CD4-positive, alpha-beta T cell (primary cell): ENCODE measurements around the gene DYSF. TPM values are rescaled to one million over a fixed set of nuclear protein-coding genes. Genes with fewer than 3 reads are reported as not detected.
A peak's percentile ranks its signal among the peaks of the same experiment; 100 is the strongest.

ENCODE experiments used
- ATAC-seq: fragments of 200-7000 bp; cut with Tn5 transposase; one replicate; pipeline ENCODE4 v1.10.0; 2022; ENCODE audit warnings: mild to moderate bottlenecking; ENCODE audit not compliant: poor library complexity
- CTCF ChIA-PET: fragments of 350-600 bp; sonication (Branson Sonifier 250); formaldehyde crosslinking; loops from one replicate; lab custom pipeline; 2021; ENCODE audit warnings: antibody characterized with exemption, inconsistent platforms; lab: Charles Lee
- POLR2A ChIA-PET: fragments of 350-600 bp; sonication (Branson Sonifier 250); formaldehyde crosslinking; loops from one replicate; lab custom pipeline; 2021; ENCODE audit warnings: antibody characterized with exemption, inconsistent platforms; lab: Charles Lee
- DNase-seq, 14 experiments: peaks; one replicate each; pipeline ENCODE4 v3.0.0-alpha.2; 2013 to 2020; ENCODE audit warnings: mixed read lengths in 2 of 14
- H3K27ac ChIP-seq, 2 donors: one replicate each; pipeline versions ENCODE4 v1.5.1 to v1.7.0; 2013; ENCODE audit warnings: low read length in 2 of 2, low read depth in 1 of 2, mild to moderate bottlenecking in 1 of 2
- H3K27me3 ChIP-seq, 2 experiments: 1 replicate in 1 of 2; 2 replicates in 1 of 2; pipeline versions ENCODE4 v1.6.1 to v1.7.0; 2013; ENCODE audit warnings: low read length in 2 of 2, control low read depth in 1 of 2, mild to moderate bottlenecking in 1 of 2, moderate library complexity in 1 of 2; ENCODE audit not compliant: insufficient read depth in 2 of 2, control insufficient read depth in 1 of 2
- H3K36me3 ChIP-seq: one replicate; pipeline ENCODE4 v1.6.1; 2013; ENCODE audit warnings: low read length, control low read depth; ENCODE audit not compliant: insufficient read depth
- H3K4me1 ChIP-seq: one replicate; pipeline ENCODE4 v1.6.1; 2013; ENCODE audit warnings: low read length, control low read depth; ENCODE audit not compliant: insufficient read depth
- H3K4me3 ChIP-seq: one replicate; pipeline ENCODE4 v1.5.1; 2013; ENCODE audit warnings: mild to moderate bottlenecking, low read length, moderate library complexity
- H3K9me3 ChIP-seq, 2 experiments: 1 replicate in 1 of 2; 2 replicates in 1 of 2; pipeline versions ENCODE4 v1.6.1 to v1.7.0; 2013; ENCODE audit warnings: low read length in 2 of 2, mild to moderate bottlenecking in 2 of 2, control low read depth in 1 of 2, moderate library complexity in 1 of 2; ENCODE audit not compliant: control insufficient read depth in 1 of 2, insufficient read depth in 1 of 2
- H3K27ac Mint-ChIP-seq: one replicate; pipeline ENCODE4 v1.8.0; 2020; ENCODE audit warnings: mixed read lengths
- H3K27me3 Mint-ChIP-seq: one replicate; pipeline ENCODE4 v1.8.0; 2021; ENCODE audit warnings: mixed read lengths
- H3K36me3 Mint-ChIP-seq: one replicate; pipeline ENCODE4 v1.8.0; 2021; ENCODE audit warnings: low read depth, mixed read lengths
- H3K4me1 Mint-ChIP-seq: one replicate; pipeline ENCODE4 v1.8.0; 2021; ENCODE audit warnings: low read depth, mixed read lengths
- H3K4me3 Mint-ChIP-seq: one replicate; pipeline ENCODE4 v1.8.0; 2020; ENCODE audit warnings: mild to moderate bottlenecking, mixed read lengths
- H3K9me3 Mint-ChIP-seq: one replicate; pipeline ENCODE4 v1.8.0; 2020; ENCODE audit warnings: mixed read lengths
- CTCF ChIP-seq: fragments of 200-600 bp; IDR thresholded peaks from one replicate; pipeline ENCODE4 v1.8.0; 2022; ENCODE audit warnings: antibody characterized with exemption, mild to moderate bottlenecking
- intact Hi-C, 2 experiments: fragments of 100-400 bp; cut with DNase I in 1 of 2; cut with micrococcal nuclease in 1 of 2; formaldehyde crosslinking; loops; one replicate each; pipeline versions ENCODE4 v1.15.1 to v1.9.0; 2023 to 2025; cut with DNase I, micrococcal nuclease
- total RNA-seq, 174 experiments: library from RNA in 2 of 174; stranded (reverse) in 2 of 174; gene quantifications; one replicate each; pipeline ENCODE4 v1.2.3 and lab custom pipeline; 2021 to 2026

Gene DYSF
- total RNA-seq, 2 experiments from 2014 or later: 0.27 to 0.31 TPM

- ATAC-seq (no peak), DNase-seq (no peak)
- no peaks in the 10 kb centered on the region for H3K36me3 Mint-ChIP-seq
- no peaks in the 10 kb centered on the region for H3K4me1 Mint-ChIP-seq
- H3K9me3 Mint-ChIP-seq: no peaks in the 10 kb centered on the region
- no peak overlapping the region for H3K4me3 Mint-ChIP-seq
- Histone ChIP-seq H3K9me3 (peaks cover 0 to 5% of the 10 kb centered on the region in 2 experiments), H3K4me3 (no peak overlapping the region), H3K27ac (no peak overlapping the region), H3K4me1 (no peaks in the 10 kb centered on the region), H3K36me3 (no peaks in the 10 kb centered on the region), H3K27me3 (peaks cover 0 to 4% of the 10 kb centered on the region in 2 experiments)
- ChIA-PET POLR2A (no interaction called here), CTCF (no interaction called here)
- H3K27ac Mint-ChIP-seq: no peak overlapping the region
- intact Hi-C loops: no loop called here
- no peak for TF ChIP-seq CTCF
- H3K27me3 Mint-ChIP-seq: peaks cover 13% of the 10 kb centered on the region
Observed at GRCh38 chr2:71610671-71611070, 157.3 kb downstream of the DYSF start.

GRCh38 chr2:71611247-71611646, 157.9 kb downstream of the DYSF start:
- no peaks in the 10 kb centered on the region for H3K9me3 Mint-ChIP-seq
- Histone ChIP-seq H3K4me3 (no peak overlapping the region), H3K9me3 (peaks cover 0 to 5% of the 10 kb centered on the region in 2 experiments), H3K36me3 (no peaks in the 10 kb centered on the region), H3K27me3 (peaks cover 0 to 2% of the 10 kb centered on the region in 2 experiments), H3K4me1 (no peaks in the 10 kb centered on the region), H3K27ac (no peak overlapping the region)
- H3K27me3 Mint-ChIP-seq: peaks cover 15% of the 10 kb centered on the region
- ATAC-seq (no peak), DNase-seq (no peak)
- no peak for TF ChIP-seq CTCF
- ChIA-PET CTCF (no interaction called here), POLR2A (no interaction called here)
- no peak overlapping the region for H3K4me3 Mint-ChIP-seq
- H3K4me1 Mint-ChIP-seq: no peaks in the 10 kb centered on the region
- H3K36me3 Mint-ChIP-seq: no peaks in the 10 kb centered on the region
- intact Hi-C loops: no loop called here
- no peak overlapping the region for H3K27ac Mint-ChIP-seq

- Histone ChIP-seq H3K27ac (no peak overlapping the region), H3K4me3 (no peak overlapping the region), H3K27me3 (peaks cover 0 to 2% of the 10 kb centered on the region in 2 experiments), H3K9me3 (peaks cover 0 to 5% of the 10 kb centered on the region in 2 experiments), H3K4me1 (no peaks in the 10 kb centered on the region), H3K36me3 (no peaks in the 10 kb centered on the region)
- TF ChIP-seq CTCF: no peak
- CTCF ChIA-PET: no interaction called here
- H3K4me1 Mint-ChIP-seq: no peaks in the 10 kb centered on the region
- POLR2A ChIA-PET: no interaction called here
- H3K4me3 Mint-ChIP-seq: no peak overlapping the region
- H3K27me3 Mint-ChIP-seq: peaks cover 14% of the 10 kb centered on the region
- no peaks in the 10 kb centered on the region for H3K9me3 Mint-ChIP-seq
- DNase-seq (peak in 1 of 14 experiments; percentile 11), ATAC-seq (no peak)
- H3K27ac Mint-ChIP-seq: no peak overlapping the region
- no peaks in the 10 kb centered on the region for H3K36me3 Mint-ChIP-seq
- intact Hi-C loops: no loop called here
Observed at GRCh38 chr2:71611781-71612527, 158.6 kb downstream of the DYSF start.
